HEK293 (cell line): Measurements from ENCODE around the gene C1orf56.

ENCODE experiments used
- CTCF ChIP-seq: fragments of 450-650 bp; formaldehyde crosslinking; IDR thresholded peaks from 2 replicates; pipeline ENCODE4 v1.5.1; 2016; ENCODE audit warnings: missing biosample characterization, missing genetic modification characterization
- GFI1B ChIP-seq: fragments of 450-650 bp; formaldehyde crosslinking; IDR thresholded peaks from 2 replicates; pipeline ENCODE4 v1.5.1; 2016; ENCODE audit warnings: missing biosample characterization, missing genetic modification characterization
- IKZF3 ChIP-seq: fragments of 450-650 bp; IDR thresholded peaks from 2 replicates; pipeline ENCODE4 v1.5.0; 2018; ENCODE audit warnings: missing biosample characterization, mild to moderate bottlenecking, missing genetic modification characterization, moderate library complexity
- PRDM1 ChIP-seq: fragments of 450-650 bp; formaldehyde crosslinking; IDR thresholded peaks from 2 replicates; pipeline ENCODE4; 2016; ENCODE audit warnings: missing biosample characterization, missing genetic modification characterization
- REST ChIP-seq: fragments of 450-650 bp; formaldehyde crosslinking; IDR thresholded peaks from 2 replicates; pipeline ENCODE4 v1.5.1; 2016; ENCODE audit warnings: missing biosample characterization, missing genetic modification characterization
- TRIM28 ChIP-seq: IDR thresholded peaks from 2 replicates; pipeline ENCODE4 v1.6.1; 2011; ENCODE audit warnings: low read length, control low read depth, borderline replicate concordance
- ZFP69B ChIP-seq: fragments of 450-650 bp; formaldehyde crosslinking; IDR thresholded peaks from 2 replicates; pipeline ENCODE4 v1.5.1; 2016; ENCODE audit warnings: missing biosample characterization, missing genetic modification characterization
- ZNF266 ChIP-seq: fragments of 450-650 bp; formaldehyde crosslinking; IDR thresholded peaks from 2 replicates; pipeline ENCODE4 v1.5.1; 2016; ENCODE audit warnings: missing biosample characterization, missing genetic modification characterization, low read depth
- ZNF391 ChIP-seq: fragments of 450-650 bp; formaldehyde crosslinking; IDR thresholded peaks from 2 replicates; pipeline ENCODE4 v1.5.1; 2016; ENCODE audit warnings: low read depth, missing biosample characterization, missing genetic modification characterization, borderline replicate concordance
- ZNF48 ChIP-seq: fragments of 450-650 bp; formaldehyde crosslinking; IDR thresholded peaks from 2 replicates; pipeline ENCODE4 v1.5.1; 2016; ENCODE audit warnings: missing biosample characterization, missing genetic modification characterization
- ZNF501 ChIP-seq: fragments of 450-650 bp; formaldehyde crosslinking; IDR thresholded peaks from 2 replicates; pipeline ENCODE4 v1.5.1; 2016; ENCODE audit warnings: missing biosample characterization, missing genetic modification characterization
- ZNF510 ChIP-seq: fragments of 450-650 bp; formaldehyde crosslinking; IDR thresholded peaks from 2 replicates; pipeline ENCODE4 v1.5.1; 2018; ENCODE audit warnings: mild to moderate bottlenecking, missing genetic modification characterization, missing biosample characterization; ENCODE audit not compliant: insufficient replicate concordance
- ZNF529 ChIP-seq: fragments of 450-650 bp; formaldehyde crosslinking; IDR thresholded peaks from 2 replicates; pipeline ENCODE4 v1.5.1; 2017; ENCODE audit warnings: missing genetic modification characterization, missing biosample characterization; ENCODE audit not compliant: insufficient replicate concordance
- ZNF544 ChIP-seq: fragments of 450-650 bp; formaldehyde crosslinking; IDR thresholded peaks from 2 replicates; pipeline ENCODE4 v1.5.0; 2017; ENCODE audit warnings: missing biosample characterization, missing genetic modification characterization
- ZNF596 ChIP-seq: fragments of 450-650 bp; IDR thresholded peaks from 2 replicates; pipeline ENCODE4 v1.5.0; 2018; ENCODE audit warnings: missing biosample characterization, mild to moderate bottlenecking, missing genetic modification characterization, moderate library complexity
- ZNF600 ChIP-seq: fragments of 450-650 bp; formaldehyde crosslinking; IDR thresholded peaks from 2 replicates; pipeline ENCODE4 v1.5.1; 2016; ENCODE audit warnings: missing biosample characterization, missing genetic modification characterization
- ZNF623 ChIP-seq: fragments of 450-650 bp; formaldehyde crosslinking; IDR thresholded peaks from 2 replicates; pipeline ENCODE4 v1.5.1; 2016; ENCODE audit warnings: missing biosample characterization, missing genetic modification characterization
- ZNF664 ChIP-seq: fragments of 450-650 bp; formaldehyde crosslinking; IDR thresholded peaks from 2 replicates; pipeline ENCODE4 v1.5.1; 2016; ENCODE audit warnings: missing biosample characterization, missing genetic modification characterization
- ZNF830 ChIP-seq: fragments of 450-650 bp; IDR thresholded peaks from 2 replicates; pipeline ENCODE4 v1.5.0; 2018; ENCODE audit warnings: missing biosample characterization, missing genetic modification characterization, low read depth, mild to moderate bottlenecking, moderate library complexity
- ZSCAN23 ChIP-seq: fragments of 450-650 bp; formaldehyde crosslinking; IDR thresholded peaks from 2 replicates; pipeline ENCODE4 v1.5.1; 2016; ENCODE audit warnings: missing biosample characterization, missing genetic modification characterization
- ZXDB ChIP-seq: fragments of 450-650 bp; formaldehyde crosslinking; IDR thresholded peaks from 2 replicates; pipeline ENCODE4 v1.5.1; 2016; ENCODE audit warnings: missing biosample characterization, missing genetic modification characterization
- TF ChIP-seq, protein P1 (sequence below): fragments of 450-650 bp; formaldehyde crosslinking; IDR thresholded peaks from 2 replicates; pipeline ENCODE4 v1.5.1; 2016; ENCODE audit warnings: missing biosample characterization, missing genetic modification characterization
- TF ChIP-seq, protein P2 (sequence below): fragments of 450-650 bp; formaldehyde crosslinking; IDR thresholded peaks from 2 replicates; pipeline ENCODE4 v1.5.1; 2016; ENCODE audit warnings: missing biosample characterization, missing genetic modification characterization, low read depth
- TF ChIP-seq, protein P3 (sequence below): fragments of 450-650 bp; formaldehyde crosslinking; IDR thresholded peaks from 2 replicates; pipeline ENCODE4 v1.5.1; 2016; ENCODE audit warnings: missing biosample characterization, missing genetic modification characterization
- TF ChIP-seq, protein P4 (sequence below): fragments of 450-650 bp; formaldehyde crosslinking; IDR thresholded peaks from 2 replicates; pipeline ENCODE4 v1.5.1; 2017; ENCODE audit warnings: missing biosample characterization, missing genetic modification characterization
- TF ChIP-seq, protein P5 (sequence below): fragments of 450-650 bp; formaldehyde crosslinking; IDR thresholded peaks from 2 replicates; pipeline ENCODE4 v1.5.1; 2016; ENCODE audit warnings: missing biosample characterization, missing genetic modification characterization

Gene C1orf56

DNA sequence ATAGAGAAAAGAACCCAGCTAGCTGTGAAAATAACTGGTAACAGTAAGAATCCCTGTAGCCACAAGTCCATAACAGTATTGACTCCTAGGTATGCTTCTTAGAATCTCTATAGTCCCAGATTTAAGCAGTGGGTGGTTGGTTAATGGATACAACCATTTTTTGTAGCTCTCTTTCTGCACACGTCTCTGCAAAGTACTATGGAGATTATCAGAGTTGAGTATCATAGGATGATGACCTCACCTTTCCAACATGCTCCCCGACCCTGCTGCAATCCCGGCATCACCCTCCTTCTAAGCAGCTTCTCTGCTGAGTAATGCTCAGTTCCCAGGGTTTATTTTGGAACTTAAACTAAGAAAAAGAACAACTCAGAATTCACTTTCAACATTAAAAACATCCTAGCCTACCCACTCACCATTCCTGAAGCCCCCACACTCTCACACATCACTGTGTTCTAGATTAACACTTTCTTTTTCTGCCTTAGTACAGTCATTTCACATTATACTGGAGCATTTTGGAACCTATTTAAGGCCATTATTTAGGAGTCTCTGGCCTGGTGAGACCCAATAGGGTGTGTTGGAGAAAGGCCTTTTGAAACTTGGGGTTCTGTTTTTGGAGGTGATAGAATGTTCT lies 15.3 kb downstream of the C1orf56 start (continued):
- TF ChIP-seq, protein P1, sequence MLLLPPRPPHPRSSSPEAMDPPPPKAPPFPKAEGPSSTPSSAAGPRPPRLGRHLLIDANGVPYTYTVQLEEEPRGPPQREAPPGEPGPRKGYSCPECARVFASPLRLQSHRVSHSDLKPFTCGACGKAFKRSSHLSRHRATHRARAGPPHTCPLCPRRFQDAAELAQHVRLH (tag by site-specific recombination), result no peak
- TF ChIP-seq, protein P2, sequence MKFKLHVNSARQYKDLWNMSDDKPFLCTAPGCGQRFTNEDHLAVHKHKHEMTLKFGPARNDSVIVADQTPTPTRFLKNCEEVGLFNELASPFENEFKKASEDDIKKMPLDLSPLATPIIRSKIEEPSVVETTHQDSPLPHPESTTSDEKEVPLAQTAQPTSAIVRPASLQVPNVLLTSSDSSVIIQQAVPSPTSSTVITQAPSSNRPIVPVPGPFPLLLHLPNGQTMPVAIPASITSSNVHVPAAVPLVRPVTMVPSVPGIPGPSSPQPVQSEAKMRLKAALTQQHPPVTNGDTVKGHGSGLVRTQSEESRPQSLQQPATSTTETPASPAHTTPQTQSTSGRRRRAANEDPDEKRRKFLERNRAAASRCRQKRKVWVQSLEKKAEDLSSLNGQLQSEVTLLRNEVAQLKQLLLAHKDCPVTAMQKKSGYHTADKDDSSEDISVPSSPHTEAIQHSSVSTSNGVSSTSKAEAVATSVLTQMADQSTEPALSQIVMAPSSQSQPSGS (tag by site-specific recombination), result peak; percentile 96
- TF ChIP-seq ZNF623 (tag by site-specific recombination) (no peak), ZNF596 (tag by site-specific recombination) (no peak), IKZF3 (tag by site-specific recombination) (0 out of 2 replicates have a peak, but pooled peaks have one; percentile 48), CTCF (tag by site-specific recombination) (no peak), ZNF830 (tag by site-specific recombination) (no peak), ZNF391 (tag by site-specific recombination) (no peak), ZNF664 (tag by site-specific recombination) (no peak), ZSCAN23 (tag by site-specific recombination) (no peak), ZNF544 (tag by site-specific recombination) (no peak), TRIM28 (peak; percentile 71; the same call in 1 of the 2 replicates), ZNF510 (tag by site-specific recombination) (no peak), ZNF48 (tag by site-specific recombination) (no peak), PRDM1 (tag by site-specific recombination) (peak; percentile 66), GFI1B (0 out of 2 replicates have a peak, but pooled peaks have one; percentile 11), ZNF600 (tag by site-specific recombination) (peak; percentile 86), ZNF266 (no peak), REST (tag by site-specific recombination) (no peak), ZNF529 (tag by site-specific recombination) (no peak), ZFP69B (tag by site-specific recombination) (0 out of 2 replicates have a peak, but pooled peaks have one; percentile 7), ZXDB (tag by site-specific recombination) (no peak), ZNF501 (tag by site-specific recombination) (peak; percentile 46; the same call in 1 of the 2 replicates)
- TF ChIP-seq, protein P3, sequence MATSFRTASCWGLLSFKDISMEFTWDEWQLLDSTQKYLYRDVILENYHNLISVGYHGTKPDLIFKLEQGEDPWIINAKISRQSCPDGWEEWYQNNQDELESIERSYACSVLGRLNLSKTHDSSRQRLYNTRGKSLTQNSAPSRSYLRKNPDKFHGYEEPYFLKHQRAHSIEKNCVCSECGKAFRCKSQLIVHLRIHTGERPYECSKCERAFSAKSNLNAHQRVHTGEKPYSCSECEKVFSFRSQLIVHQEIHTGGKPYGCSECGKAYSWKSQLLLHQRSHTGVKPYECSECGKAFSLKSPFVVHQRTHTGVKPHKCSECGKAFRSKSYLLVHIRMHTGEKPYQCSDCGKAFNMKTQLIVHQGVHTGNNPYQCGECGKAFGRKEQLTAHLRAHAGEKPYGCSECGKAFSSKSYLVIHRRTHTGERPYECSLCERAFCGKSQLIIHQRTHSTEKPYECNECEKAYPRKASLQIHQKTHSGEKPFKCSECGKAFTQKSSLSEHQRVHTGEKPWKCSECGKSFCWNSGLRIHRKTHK, result no peak
- TF ChIP-seq, protein P4, sequence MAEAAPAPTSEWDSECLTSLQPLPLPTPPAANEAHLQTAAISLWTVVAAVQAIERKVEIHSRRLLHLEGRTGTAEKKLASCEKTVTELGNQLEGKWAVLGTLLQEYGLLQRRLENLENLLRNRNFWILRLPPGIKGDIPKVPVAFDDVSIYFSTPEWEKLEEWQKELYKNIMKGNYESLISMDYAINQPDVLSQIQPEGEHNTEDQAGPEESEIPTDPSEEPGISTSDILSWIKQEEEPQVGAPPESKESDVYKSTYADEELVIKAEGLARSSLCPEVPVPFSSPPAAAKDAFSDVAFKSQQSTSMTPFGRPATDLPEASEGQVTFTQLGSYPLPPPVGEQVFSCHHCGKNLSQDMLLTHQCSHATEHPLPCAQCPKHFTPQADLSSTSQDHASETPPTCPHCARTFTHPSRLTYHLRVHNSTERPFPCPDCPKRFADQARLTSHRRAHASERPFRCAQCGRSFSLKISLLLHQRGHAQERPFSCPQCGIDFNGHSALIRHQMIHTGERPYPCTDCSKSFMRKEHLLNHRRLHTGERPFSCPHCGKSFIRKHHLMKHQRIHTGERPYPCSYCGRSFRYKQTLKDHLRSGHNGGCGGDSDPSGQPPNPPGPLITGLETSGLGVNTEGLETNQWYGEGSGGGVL (tag by site-specific recombination), result no peak
- TF ChIP-seq, protein P5, sequence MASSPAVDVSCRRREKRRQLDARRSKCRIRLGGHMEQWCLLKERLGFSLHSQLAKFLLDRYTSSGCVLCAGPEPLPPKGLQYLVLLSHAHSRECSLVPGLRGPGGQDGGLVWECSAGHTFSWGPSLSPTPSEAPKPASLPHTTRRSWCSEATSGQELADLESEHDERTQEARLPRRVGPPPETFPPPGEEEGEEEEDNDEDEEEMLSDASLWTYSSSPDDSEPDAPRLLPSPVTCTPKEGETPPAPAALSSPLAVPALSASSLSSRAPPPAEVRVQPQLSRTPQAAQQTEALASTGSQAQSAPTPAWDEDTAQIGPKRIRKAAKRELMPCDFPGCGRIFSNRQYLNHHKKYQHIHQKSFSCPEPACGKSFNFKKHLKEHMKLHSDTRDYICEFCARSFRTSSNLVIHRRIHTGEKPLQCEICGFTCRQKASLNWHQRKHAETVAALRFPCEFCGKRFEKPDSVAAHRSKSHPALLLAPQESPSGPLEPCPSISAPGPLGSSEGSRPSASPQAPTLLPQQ (tag by site-specific recombination), result 0 out of 2 replicates have a peak, but pooled peaks have one; percentile 30
